Spleen (tissue), 7 donors: ENCODE results near the gene CTXN1.

ENCODE experiments used
- CTCF ChIP-seq, 11 experiments: fragments of 200-600 bp in 7 of 11; fragments of 450-650 bp in 4 of 11; sonication (generic) in 4 of 11; IDR thresholded peaks in 8 of 11; conservative IDR thresholded peaks in 3 of 11; 1 replicate in 7 of 11; 2 replicates in 4 of 11; pipeline versions ENCODE4 v1.4.0 to v1.8.0; 2016 to 2021; ENCODE audit warnings: antibody characterized with exemption in 11 of 11, inconsistent platforms in 4 of 11, mild to moderate bottlenecking in 1 of 11
- POLR2A ChIP-seq, 3 donors: fragments of 450-650 bp; IDR thresholded peaks; one replicate each; pipeline ENCODE4 v1.5.1; 2017; ENCODE audit warnings: antibody characterized with exemption in 3 of 3, mild to moderate bottlenecking in 1 of 3
- POLR2AphosphoS5 ChIP-seq, 3 donors: sonication (generic); formaldehyde crosslinking; IDR thresholded peaks; one replicate each; pipeline ENCODE4 v1.5.1; 2017; ENCODE audit warnings: antibody characterized with exemption in 3 of 3
- donor health status: DM: no; HTN: no; CAD: no; lungs with moderate emphysema.
- donor health status: DM: no; HTN: no; CAD: no.
- donor health status: DM: no; HTN: no; CAD: no.

GRCh38 chr19:7879111-7879807 lies 46.7 kb downstream of the CTXN1 start:
- TF ChIP-seq POLR2A (IDR thresholded peaks at IDR 0.05) (no peak), CTCF (IDR thresholded peaks at IDR 0.05 in 8 of 11, conservative IDR thresholded peaks at IDR 0.05 in 3 of 11) (no peak), POLR2AphosphoS5 (IDR thresholded peaks at IDR 0.05) (no peak)
